RWPE1 (cell line): ENCODE data around the gene ESAM.

ENCODE experiments used
- CTCF ChIA-PET: fragments of 350-600 bp; sonication (Branson Sonifier 250); formaldehyde crosslinking; extraction: SDS; loops from one replicate; lab custom pipeline; 2021; lab: Yijun Ruan, JAX
- POLR2A ChIA-PET: fragments of 400-600 bp; formaldehyde crosslinking; extraction: SDS; loops from one replicate; lab custom pipeline; 2020; ENCODE audit warnings: antibody characterized with exemption; ENCODE audit not compliant: low non-redundant PET; lab: Yijun Ruan, JAX
- DNase-seq: peaks from one replicate; pipeline ENCODE4 v3.0.0; 2012; ENCODE audit warnings: low spot score
- H3K27ac ChIP-seq: fragments of 450-650 bp; 2 replicates; pipeline ENCODE4 v1.5.1; 2017
- CTCF ChIP-seq: fragments of 450-650 bp; conservative IDR thresholded peaks from 2 replicates; pipeline ENCODE4 v1.5.1; 2017; ENCODE audit warnings: low read depth, mild to moderate bottlenecking

The ESAM gene

GRCh38 chr11:124756033-124756752 lies 5.9 kb downstream of the ESAM start:
- no peak for DNase-seq
- ChIA-PET POLR2A (no interaction called here), CTCF (interaction anchor here (0.6 to 1.2 kb wide), 3 partner anchors 38 to 323 kb away, joined by 3 to 6 read pairs (median 3); no protein-coding TSS in a partner anchor)
- TF ChIP-seq CTCF, result no peak
- H3K27ac ChIP-seq, result no peak overlapping the region

GRCh38 chr11:124754710-124755109 lies 7.4 kb downstream of the ESAM start:
- ChIA-PET CTCF (interaction anchor here (0.8 kb wide), 1 partner anchor 118 kb away, joined by 3 read pairs; no protein-coding TSS in a partner anchor), POLR2A (interaction anchor here (0.7 kb wide), 1 partner anchor 38 kb away, joined by 8 read pairs; no protein-coding TSS in a partner anchor)
- no peak overlapping the region for H3K27ac ChIP-seq
- no peak for TF ChIP-seq CTCF
- no peak for DNase-seq

- CTCF ChIA-PET, result interaction anchor here (0.8 kb wide), 1 partner anchor 117 kb away, joined by 3 read pairs; no protein-coding TSS in a partner anchor
- POLR2A ChIA-PET, result interaction anchor here (0.7 kb wide), 1 partner anchor 39 kb away, joined by 8 read pairs; no protein-coding TSS in a partner anchor
- H3K27ac ChIP-seq, result no peak overlapping the region
- DNase-seq, result no peak
- TF ChIP-seq CTCF, result no peak
Measured at GRCh38 chr11:124754309-124754708, 7.8 kb downstream of the ESAM start.

GRCh38 chr11:124753624-124754023 lies 8.5 kb downstream of the ESAM start:
- no peak for TF ChIP-seq CTCF
- DNase-seq, result no peak
- H3K27ac ChIP-seq, result no peak overlapping the region
- ChIA-PET POLR2A (no interaction called here), CTCF (interaction anchor here (0.5 to 1.6 kb wide), 4 partner anchors 8 to 120 kb away, joined by 3 to 11 read pairs (median 4); partner anchors contain the start of gene ESAM)

GRCh38 chr11:124753205-124753604 lies 8.9 kb downstream of the ESAM start:
- POLR2A ChIA-PET, result no interaction called here

More at GRCh38 chr11:124753205-124753604, 8.9 kb downstream of the ESAM start:
- TF ChIP-seq CTCF, result no peak
- H3K27ac ChIP-seq, result no peak overlapping the region
- DNase-seq, result no peak
- CTCF ChIA-PET, result interaction anchor here (0.5 to 1.6 kb wide), 4 partner anchors 8 to 120 kb away, joined by 3 to 11 read pairs (median 4); partner anchors contain the start of gene ESAM
